Jurkat, Clone E6-1 (cell line): ENCODE results near the gene DEUP1. TPM values are rescaled to one million over a fixed set of nuclear protein-coding genes. Genes with fewer than 3 reads are reported as not detected.
"Not testable (repeated sequence)": the region's sequence is repeated elsewhere in the genome, so short reads cannot be mapped to it uniquely, and the experiment has no call there.

ENCODE experiments used
- DNase-seq: peaks from one replicate; pipeline ENCODE4 v3.0.0-alpha.2; 2011; ENCODE audit warnings: low read depth, low spot score
- H3K4me3 ChIP-seq: 2 replicates; pipeline ENCODE4 v1.5.1; 2011; ENCODE audit warnings: mild to moderate bottlenecking, low read length, control low read depth, moderate library complexity
- polyA plus RNA-seq: library from polyadenylated mRNA; unstranded; fragments of >200 nt; gene quantifications from one replicate; pipeline ENCODE4 v1.2.1, GENCODE V29; 2012; ENCODE audit warnings: missing spikeins; ENCODE audit not compliant: insufficient read length, insufficient read depth

Gene DEUP1
- not detected for polyA plus RNA-seq

GRCh38 chr11:93330446-93330984, at the start of gene DEUP1:
Gene DEUP1, plus strand, starts transcription at chr11:93330742. Its CDS starts 1,518 bp downstream, at chr11:93332260.
- DNase-seq, result no peak
- H3K4me3 ChIP-seq, result no peak within 1 kb of the TSS

GRCh38 chr11:93285430-93285829, 45.1 kb upstream of the DEUP1 start:
- no peak for DNase-seq
- H3K4me3 ChIP-seq, result no peak overlapping the region

GRCh38 chr11:93287434-93287833, 43.1 kb upstream of the DEUP1 start:
- no peak overlapping the region for H3K4me3 ChIP-seq
- no peak for DNase-seq

- no peak for DNase-seq
- no peak overlapping the region for H3K4me3 ChIP-seq
Measured at GRCh38 chr11:93288079-93288478, 42.5 kb upstream of the DEUP1 start.

GRCh38 chr11:93288767-93289166, 41.8 kb upstream of the DEUP1 start:
- DNase-seq, result no peak
- H3K4me3 ChIP-seq, result no peak overlapping the region

GRCh38 chr11:93289782-93290463, 40.6 kb upstream of the DEUP1 start:
- no peak overlapping the region for H3K4me3 ChIP-seq
- DNase-seq, result no peak

- H3K4me3 ChIP-seq, result no peak overlapping the region
- no peak for DNase-seq
Measured at GRCh38 chr11:93291110-93291509, 39.4 kb upstream of the DEUP1 start.

- no peak for DNase-seq
- H3K4me3 ChIP-seq, result no peak overlapping the region
Measured at GRCh38 chr11:93291898-93292297, 38.6 kb upstream of the DEUP1 start.

- H3K4me3 ChIP-seq, result no peak overlapping the region
- no peak for DNase-seq
Measured at GRCh38 chr11:93295921-93296575, 34.5 kb upstream of the DEUP1 start.

- no peak overlapping the region for H3K4me3 ChIP-seq
- DNase-seq, result no peak
Measured at GRCh38 chr11:93303689-93304088, 26.9 kb upstream of the DEUP1 start.

GRCh38 chr11:93314399-93314798, 16.1 kb upstream of the DEUP1 start:
- not testable (repeated sequence) for DNase-seq, H3K4me3 ChIP-seq

GRCh38 chr11:93319224-93319839, 11.2 kb upstream of the DEUP1 start:
- DNase-seq, result no peak

GRCh38 chr11:93320230-93320629, 10.3 kb upstream of the DEUP1 start:
- DNase-seq, result no peak
- H3K4me3 ChIP-seq, result no peak overlapping the region

More at GRCh38 chr11:93319224-93319839, 11.2 kb upstream of the DEUP1 start:
- H3K4me3 ChIP-seq, result no peak overlapping the region

GRCh38 chr11:93322207-93322606, 8.3 kb upstream of the DEUP1 start:
- no peak for DNase-seq
- no peak overlapping the region for H3K4me3 ChIP-seq

GRCh38 chr11:93323747-93324146, 6.8 kb upstream of the DEUP1 start:
- H3K4me3 ChIP-seq, result no peak overlapping the region
- DNase-seq, result no peak

GRCh38 chr11:93324500-93324899, 6.0 kb upstream of the DEUP1 start:
- no peak overlapping the region for H3K4me3 ChIP-seq
- no peak for DNase-seq

GRCh38 chr11:93326681-93327080, 3.9 kb upstream of the DEUP1 start:
- H3K4me3 ChIP-seq, result no peak overlapping the region
- no peak for DNase-seq

GRCh38 chr11:93329936-93330445, 551 bp upstream of the DEUP1 start:
- no peak overlapping the region for H3K4me3 ChIP-seq
- DNase-seq, result no peak

- no peak overlapping the region for H3K4me3 ChIP-seq
- DNase-seq, result no peak
Measured at GRCh38 chr11:93340223-93340622, 9.7 kb downstream of the DEUP1 start.

GRCh38 chr11:93344855-93345333, 14.4 kb downstream of the DEUP1 start:
- H3K4me3 ChIP-seq, result no peak overlapping the region
- DNase-seq, result no peak
